Kidney capillary endothelial cell (primary cell): ENCODE measurements around the gene KLF2.
"Not testable (repeated sequence)": the region's sequence is repeated elsewhere in the genome, so short reads cannot be mapped to it uniquely, and the experiment has no call there.

Experiments used
- DNase-seq: peaks from one replicate; pipeline ENCODE4 v3.0.0-alpha.2; 2018; ENCODE audit warnings: low spot score

KLF2 gene

GRCh38 chr19:16324384-16325160 lies at the start of gene KLF2:
Gene KLF2 (plus strand): TSS chr19:16324826. CDS start chr19:16324924, 98 bp downstream.
- peak; percentile 94 for DNase-seq

- no peak for DNase-seq
Measured at GRCh38 chr19:16280306-16280705, 44.3 kb upstream of the KLF2 start.

DNA sequence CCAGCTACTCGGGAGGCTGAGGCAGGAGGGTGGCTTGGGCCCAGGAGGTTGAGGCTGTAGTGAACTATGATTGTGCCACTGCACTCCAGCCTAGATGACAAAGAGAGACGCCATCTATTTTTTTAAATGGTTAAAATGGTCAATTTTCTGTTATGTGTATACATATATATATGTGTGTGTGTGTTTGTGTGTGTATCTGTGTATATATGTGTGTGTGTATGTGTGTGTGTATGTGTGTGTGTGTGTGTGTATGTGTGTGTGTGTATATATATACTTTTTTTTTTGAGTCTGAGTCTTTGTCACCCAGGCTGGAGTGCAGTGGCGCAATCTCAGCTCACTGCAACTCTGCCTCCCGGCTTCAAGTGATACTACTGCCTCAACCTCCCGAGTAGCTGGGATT lies 42.9 kb upstream of the KLF2 start:
- no peak for DNase-seq

- peak; percentile 93 for DNase-seq
Measured at GRCh38 chr19:16283210-16284061, 41.2 kb upstream of the KLF2 start.

- DNase-seq = no peak
Measured at GRCh38 chr19:16284505-16284904, 40.1 kb upstream of the KLF2 start.

DNA sequence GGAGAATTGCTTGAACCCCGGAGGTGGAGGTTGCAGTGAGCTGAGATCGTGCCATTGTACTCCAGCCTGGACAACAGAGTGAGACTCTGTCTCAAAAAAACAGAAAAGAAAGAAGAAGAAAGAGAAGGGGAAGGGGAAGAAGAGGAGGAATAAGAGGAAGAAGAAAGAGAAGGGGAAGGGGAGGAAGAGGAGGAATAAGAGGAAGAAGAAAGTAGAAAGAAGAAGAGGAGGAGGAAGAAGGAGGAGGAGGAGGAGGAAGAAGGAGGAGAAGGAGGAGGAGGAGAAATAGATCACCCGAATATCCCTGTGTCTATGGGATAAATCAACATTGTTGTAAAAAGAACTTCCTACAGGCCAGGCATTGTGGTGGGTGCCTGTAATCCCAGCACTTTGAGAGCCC lies 39.5 kb upstream of the KLF2 start:
- DNase-seq = not testable (repeated sequence)

- no peak for DNase-seq
Measured at GRCh38 chr19:16285769-16286498, 38.7 kb upstream of the KLF2 start.

- DNase-seq = peak; percentile 74
Measured at GRCh38 chr19:16288544-16288943, 36.1 kb upstream of the KLF2 start.

DNA sequence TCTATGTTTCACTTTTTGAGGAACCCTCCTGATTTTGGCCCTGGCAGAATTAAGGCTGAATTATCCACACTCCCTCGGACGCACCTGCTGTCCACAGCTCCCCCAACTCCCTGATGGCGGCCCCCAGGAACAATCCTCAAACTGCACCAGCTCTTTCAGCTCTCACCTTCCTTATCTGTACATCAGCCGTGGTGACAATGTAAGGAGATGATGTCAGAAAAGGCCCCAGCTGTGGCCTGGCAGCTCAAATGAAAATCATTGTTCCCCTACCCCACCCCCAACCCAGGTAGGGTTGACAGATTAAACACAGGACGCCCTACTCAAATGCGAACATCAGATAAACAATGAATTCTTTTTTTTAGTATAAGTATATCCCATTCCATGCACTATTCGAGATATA lies 35.0 kb upstream of the KLF2 start:
- no peak for DNase-seq

DNA sequence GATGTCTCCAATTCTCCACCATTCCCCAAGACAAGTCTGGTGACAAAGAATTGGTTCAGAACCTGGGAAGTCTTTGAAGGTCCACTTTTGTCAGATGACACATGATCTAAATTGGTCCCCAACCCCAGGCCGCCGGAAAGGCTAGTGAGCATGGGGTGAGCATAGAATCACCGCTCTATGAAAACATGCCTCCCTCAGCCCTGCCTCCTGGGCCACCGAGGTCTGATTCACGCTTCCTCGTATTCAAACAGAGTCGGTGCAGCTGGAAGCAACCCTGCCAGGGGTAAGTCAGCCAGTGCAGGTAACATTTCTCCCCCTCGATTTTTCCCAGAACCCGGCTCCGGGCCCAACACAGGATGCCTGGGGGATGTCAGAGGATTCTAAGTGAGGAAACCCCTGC lies 33.9 kb upstream of the KLF2 start:
- peak; percentile 94 for DNase-seq

- no peak for DNase-seq
Measured at GRCh38 chr19:16293118-16294091, 31.2 kb upstream of the KLF2 start.

DNA sequence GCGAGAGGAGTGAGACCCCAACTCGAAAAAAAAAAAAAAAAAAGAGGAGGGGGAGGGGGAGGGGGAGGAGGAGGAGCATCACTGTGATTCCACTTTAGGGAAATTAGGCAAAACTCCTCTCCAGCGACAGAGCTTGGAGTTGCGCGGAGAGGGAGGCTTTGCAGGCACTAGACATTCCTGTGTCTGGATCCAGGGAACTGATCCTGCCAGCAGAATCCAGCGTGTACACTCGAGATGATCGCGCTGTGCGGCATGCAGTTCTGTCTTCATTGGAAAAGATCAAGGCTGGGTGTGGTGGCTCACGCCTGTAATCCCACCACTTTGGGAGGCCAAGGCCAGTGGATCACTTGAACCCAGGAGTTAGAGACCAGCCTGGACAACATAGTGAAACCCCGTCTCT lies 29.6 kb upstream of the KLF2 start:
- no peak for DNase-seq

GRCh38 chr19:16296713-16297112 lies 27.9 kb upstream of the KLF2 start:
- DNase-seq = no peak

DNA sequence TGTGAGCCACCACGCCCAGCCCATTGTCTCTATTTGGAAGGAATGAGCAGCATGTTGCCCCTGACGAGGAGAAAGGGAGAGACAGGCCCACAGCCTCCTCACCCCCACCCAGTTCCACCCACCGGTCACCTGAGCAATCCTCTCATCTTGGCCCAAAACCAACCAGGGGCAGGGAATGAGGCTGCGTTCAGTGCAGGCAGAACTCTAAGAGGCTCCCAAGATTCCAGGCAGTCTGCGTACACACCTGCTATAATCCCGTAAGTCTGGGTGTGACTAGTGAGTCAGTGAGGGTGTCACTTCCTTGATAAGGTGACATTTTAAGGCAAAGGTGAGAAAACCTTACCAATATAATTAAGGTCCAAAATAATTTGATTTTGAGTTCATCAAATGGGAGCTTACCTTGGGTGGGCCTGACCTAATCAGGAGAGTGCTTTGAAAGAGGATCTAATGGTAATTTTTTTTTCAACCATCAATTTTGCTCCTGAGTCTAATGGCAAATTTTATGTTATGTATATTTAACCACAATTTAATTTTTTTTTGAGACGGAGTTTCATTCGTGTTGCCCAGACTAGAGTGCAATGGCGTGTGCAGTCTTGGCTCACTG lies 26.9 kb upstream of the KLF2 start:
- DNase-seq = no peak

GRCh38 chr19:16298334-16298733 lies 26.3 kb upstream of the KLF2 start:
- DNase-seq = no peak

GRCh38 chr19:16301999-16302694 lies 22.5 kb upstream of the KLF2 start:
- no peak for DNase-seq

- DNase-seq = no peak
Measured at GRCh38 chr19:16303755-16304154, 20.9 kb upstream of the KLF2 start.

GRCh38 chr19:16304511-16304910 lies 20.1 kb upstream of the KLF2 start:
- not testable (repeated sequence) for DNase-seq

- DNase-seq = not testable (repeated sequence)
Measured at GRCh38 chr19:16305060-16305459, 19.6 kb upstream of the KLF2 start.

DNA sequence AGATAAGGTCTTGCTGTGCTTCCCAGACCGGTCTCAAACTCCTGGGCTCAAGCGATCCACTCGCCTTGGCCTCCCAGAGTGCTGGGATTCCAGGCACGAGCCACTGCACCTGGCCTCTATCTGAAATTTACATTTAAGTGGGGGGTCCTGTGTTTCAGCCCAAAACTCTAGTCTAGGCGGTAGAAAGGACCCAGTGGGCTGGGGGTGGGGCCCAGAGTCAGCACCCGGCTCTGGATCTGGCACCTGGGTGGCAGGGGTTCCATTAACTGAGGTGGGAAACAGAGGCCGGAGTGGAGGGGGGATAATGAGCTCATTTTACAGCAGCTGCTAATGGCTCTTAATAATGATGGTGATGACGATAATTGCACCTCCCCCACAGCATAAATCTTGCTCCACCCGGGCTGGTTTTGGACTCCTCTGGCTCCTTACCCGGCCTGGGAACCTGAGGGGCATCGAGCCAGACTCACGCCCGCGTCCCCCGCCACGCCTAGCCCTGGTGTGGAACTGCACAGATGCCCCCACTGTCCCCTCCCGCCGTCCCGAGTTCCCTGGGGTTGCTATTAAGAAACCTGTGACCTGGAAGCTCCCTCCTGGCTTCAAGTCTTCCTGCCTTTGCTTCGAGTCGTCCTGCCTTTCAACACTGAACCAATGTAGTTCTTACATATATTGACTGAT lies 17.8 kb upstream of the KLF2 start:
- DNase-seq = no peak
